H9 (cell line): ENCODE results near the gene CACNA2D3. TPM values are rescaled to one million over a fixed set of nuclear protein-coding genes. Genes with fewer than 3 reads are reported as not detected.

Source experiments
- DNase-seq: peaks from one replicate; pipeline ENCODE4 v3.0.0-alpha.2; 2017
- H2AFZ ChIP-seq: one replicate; pipeline ENCODE4 v1.6.1; 2013; ENCODE audit warnings: mild to moderate bottlenecking, low read length, control low read depth, moderate library complexity
- H2AK5ac ChIP-seq: 2 replicates; pipeline ENCODE4 v1.6.1; 2013; ENCODE audit warnings: low read length, control low read depth, mixed read lengths; ENCODE audit not compliant: insufficient read length
- H2BK120ac ChIP-seq: one replicate; pipeline ENCODE4 v1.6.1; 2013; ENCODE audit warnings: low read depth, mild to moderate bottlenecking, low read length, control low read depth, inconsistent platforms; ENCODE audit not compliant: poor library complexity, severe bottlenecking
- H2BK12ac ChIP-seq: 2 replicates; pipeline ENCODE4 v1.6.1; 2013; ENCODE audit warnings: low read length, control low read depth, mixed read lengths, low read depth; ENCODE audit not compliant: insufficient read length
- H2BK15ac ChIP-seq: 2 replicates; pipeline ENCODE4 v1.6.1; 2013; ENCODE audit warnings: low read depth, low read length, control low read depth
- H2BK20ac ChIP-seq: one replicate; pipeline ENCODE4 v1.6.1; 2013; ENCODE audit warnings: low read depth, mild to moderate bottlenecking, low read length, control low read depth, inconsistent platforms; ENCODE audit not compliant: poor library complexity, severe bottlenecking
- H2BK5ac ChIP-seq: 2 replicates; pipeline ENCODE4 v1.6.1; 2013; ENCODE audit warnings: low read length, control low read depth, mixed read lengths; ENCODE audit not compliant: insufficient read length
- H3K14ac ChIP-seq: 2 replicates; pipeline ENCODE4 v1.6.1; 2013; ENCODE audit warnings: low read length, control low read depth; ENCODE audit not compliant: insufficient read depth
- H3K18ac ChIP-seq: 2 replicates; pipeline ENCODE4 v1.6.1; 2013; ENCODE audit warnings: low read depth, mild to moderate bottlenecking, mixed read lengths, low read length, control low read depth; ENCODE audit not compliant: insufficient read length
- H3K23ac ChIP-seq: 2 replicates; pipeline ENCODE4 v1.6.1; 2013; ENCODE audit warnings: low read length, control low read depth, mixed read lengths, low read depth; ENCODE audit not compliant: insufficient read length
- H3K23me2 ChIP-seq: 2 replicates; pipeline ENCODE4 v1.6.1; 2013; ENCODE audit warnings: low read depth, mild to moderate bottlenecking, mixed read lengths, low read length, control low read depth; ENCODE audit not compliant: insufficient read length, poor library complexity, severe bottlenecking
- H3K27ac ChIP-seq: 2 replicates; pipeline ENCODE4 v1.5.1; 2013; ENCODE audit warnings: low read length, control low read depth, mixed read lengths, low read depth; ENCODE audit not compliant: insufficient read length
- H3K27me3 ChIP-seq: 2 replicates; pipeline ENCODE4 v1.6.1; 2013; ENCODE audit warnings: low read length, control low read depth, inconsistent platforms; ENCODE audit not compliant: insufficient read depth
- H3K4ac ChIP-seq: 2 replicates; pipeline ENCODE4 v1.6.1; 2013; ENCODE audit warnings: low read depth, mild to moderate bottlenecking, control low read depth, inconsistent platforms, low read length, moderate library complexity
- H3K4me1 ChIP-seq: 2 replicates; pipeline ENCODE4 v1.6.1; 2013; ENCODE audit warnings: low read length, control low read depth, inconsistent platforms; ENCODE audit not compliant: insufficient read depth
- H3K4me2 ChIP-seq: 2 replicates; pipeline ENCODE4 v1.6.1; 2013; ENCODE audit warnings: low read length, control low read depth, mixed read lengths; ENCODE audit not compliant: insufficient read length, insufficient read depth
- H3K56ac ChIP-seq: 2 replicates; pipeline ENCODE4 v1.6.1; 2013; ENCODE audit warnings: low read depth, mild to moderate bottlenecking, mixed read lengths, low read length, control low read depth; ENCODE audit not compliant: insufficient read length
- H3K79me1 ChIP-seq: 2 replicates; pipeline ENCODE4 v1.6.1; 2013; ENCODE audit warnings: low read depth, mild to moderate bottlenecking, moderate library complexity, low read length, control low read depth, inconsistent platforms; ENCODE audit not compliant: insufficient read depth, poor library complexity, severe bottlenecking
- H3K79me2 ChIP-seq: 2 replicates; pipeline ENCODE4 v1.6.1; 2013; ENCODE audit warnings: low read length, control low read depth, inconsistent platforms; ENCODE audit not compliant: insufficient read depth
- H3K9ac ChIP-seq: 2 replicates; pipeline ENCODE4 v1.6.1; 2013; ENCODE audit warnings: low read length, control low read depth, mixed read lengths; ENCODE audit not compliant: insufficient read length; ENCODE audit errors: extremely low read depth
- H3K9me3 ChIP-seq: one replicate; pipeline ENCODE4 v1.6.1; 2013; ENCODE audit warnings: low read depth, low read length, inconsistent platforms; ENCODE audit not compliant: control insufficient read depth
- H3T11ph ChIP-seq: one replicate; pipeline ENCODE4 v1.6.1; 2013; ENCODE audit warnings: mild to moderate bottlenecking, low read length, control low read depth, inconsistent platforms
- H4K20me1 ChIP-seq: one replicate; pipeline ENCODE4 v1.6.1; 2013; ENCODE audit not compliant: control insufficient read depth, insufficient read length, insufficient read depth
- H4K5ac ChIP-seq: 2 replicates; pipeline ENCODE4 v1.6.1; 2013; ENCODE audit warnings: low read depth, mild to moderate bottlenecking, mixed read lengths, low read length, control low read depth; ENCODE audit not compliant: insufficient read length
- H4K8ac ChIP-seq: replicated peaks from 2 replicates; pipeline ENCODE4 v1.6.1; 2013; ENCODE audit warnings: low read length, control low read depth, mixed read lengths, low read depth; ENCODE audit not compliant: insufficient read length
- H4K91ac ChIP-seq: 2 replicates; pipeline ENCODE4 v1.6.1; 2013; ENCODE audit warnings: low read depth, mild to moderate bottlenecking, moderate library complexity, mixed read lengths, low read length, control low read depth; ENCODE audit not compliant: insufficient read length
- H3K27ac Mint-ChIP-seq, 3 experiments: 2 replicates in 2 of 3; 3 replicates in 1 of 3; pipeline ENCODE4 v1.8.0; 2020 to 2021; ENCODE audit warnings: mixed read lengths in 3 of 3, mild to moderate bottlenecking in 1 of 3, moderate library complexity in 1 of 3
- H3K27me3 Mint-ChIP-seq: 2 replicates; pipeline ENCODE4 v1.8.0; 2021; ENCODE audit warnings: low read depth, mild to moderate bottlenecking, moderate library complexity, mixed read lengths
- H3K36me3 Mint-ChIP-seq, 3 experiments: 2 replicates in 2 of 3; 3 replicates in 1 of 3; pipeline ENCODE4 v1.8.0; 2020 to 2021; ENCODE audit warnings: low read depth in 3 of 3, mixed read lengths in 3 of 3; ENCODE audit not compliant: insufficient read depth in 1 of 3
- H3K4me1 Mint-ChIP-seq, 2 experiments: 2 replicates each; pipeline ENCODE4 v1.8.0; 2020; ENCODE audit warnings: mixed read lengths in 2 of 2
- H3K4me3 Mint-ChIP-seq, 2 experiments: 2 replicates in 1 of 2; 3 replicates in 1 of 2; pipeline ENCODE4 v1.8.0; 2020 to 2021; ENCODE audit warnings: mild to moderate bottlenecking in 2 of 2, mixed read lengths in 2 of 2, moderate library complexity in 1 of 2
- H3K9me3 Mint-ChIP-seq, 2 experiments: 2 replicates in 1 of 2; 3 replicates in 1 of 2; pipeline ENCODE4 v1.8.0; 2020; ENCODE audit warnings: mild to moderate bottlenecking in 2 of 2, mixed read lengths in 2 of 2, moderate library complexity in 1 of 2
- CTCF ChIP-seq: fragments of 200-600 bp; sonication (generic); conservative IDR thresholded peaks from 3 replicates; pipeline ENCODE4 v1.8.0; 2021; ENCODE audit warnings: antibody characterized with exemption, mild to moderate bottlenecking
- WGBS: extraction: QIAGEN DNeasy Blood & Tissue Kit; methylation state at CpG from one replicate; pipeline ENCODE4 v1.1.7; 2013; ENCODE audit warnings: missing lambda C conversion rate, low lambda C conversion rate, mixed read lengths; ENCODE audit not compliant: insufficient read length; ENCODE audit errors: extremely low coverage; 5-methylcytosine and 5-hydroxymethylcytosine counted together
- total RNA-seq: library from RNA; stranded (reverse); gene quantifications from 2 replicates; pipeline ENCODE4 v1.2.1, GENCODE V29; 2021

The CACNA2D3 gene
- total RNA-seq, 1 experiment from 2014 or later: 3.2 TPM

GRCh38 chr3:54970895-54971294, 848.5 kb downstream of the CACNA2D3 start:
- Histone ChIP-seq H4K8ac (no peak overlapping the region), H3K14ac (no peak overlapping the region), H4K20me1 (no peaks in the 10 kb centered on the region), H2BK15ac (no peak overlapping the region), H3K56ac (no peak overlapping the region), H3K23ac (no peak overlapping the region), H2BK120ac (no peak overlapping the region), H3K79me2 (no peaks in the 10 kb centered on the region), H3K4me1 (no peaks in the 10 kb centered on the region), H4K91ac (no peak overlapping the region), H3K9me3 (no peaks in the 10 kb centered on the region), H2AK5ac (no peak overlapping the region), H3K18ac (no peak overlapping the region), H4K5ac (no peak overlapping the region), H3K27me3 (no peaks in the 10 kb centered on the region), H3K4me2 (no peak overlapping the region), H3K23me2 (no peaks in the 10 kb centered on the region), H3T11ph (no peak overlapping the region), H3K4ac (no peak overlapping the region), H3K27ac (no peak overlapping the region), H2AFZ (no peak overlapping the region), H3K79me1 (no peaks in the 10 kb centered on the region), H2BK12ac (no peak overlapping the region), H2BK5ac (no peak overlapping the region), H3K9ac (no peak overlapping the region), H2BK20ac (no peak overlapping the region)
- Mint-ChIP-seq H3K4me3 (no peak overlapping the region), H3K4me1 (peaks cover 15 to 19% of the 10 kb centered on the region in 2 experiments), H3K9me3 (no peaks in the 10 kb centered on the region), H3K27ac (no peak overlapping the region), H3K36me3 (no peaks in the 10 kb centered on the region), H3K27me3 (no peaks in the 10 kb centered on the region; the same call in 1 of the 2 replicates)
- no peak for DNase-seq
- WGBS: no CpG with 5 or more reads among the region's 1 CpG
- TF ChIP-seq CTCF: no peak
